Spinal cord (tissue), 10 donors: ENCODE data around the gene KBTBD12. TPM values are rescaled to one million over a fixed set of nuclear protein-coding genes. Genes with fewer than 3 reads are reported as not detected.
"Not testable (repeated sequence)": the region's sequence is repeated elsewhere in the genome, so short reads cannot be mapped to it uniquely, and the experiment has no call there.

Experiments used
- DNase-seq, 6 donors: peaks; one replicate each; pipeline versions ENCODE4 v3.0.0 to v3.0.0-alpha.2; 2013 to 2015; ENCODE audit warnings: low spot score in 6 of 6, low read depth in 4 of 6
- H3K27ac ChIP-seq: one replicate; pipeline ENCODE4 v1.5.1; 2013; ENCODE audit warnings: low read depth, low read length, control low read depth
- H3K27me3 ChIP-seq: one replicate; pipeline ENCODE4 v1.6.1; 2013; ENCODE audit warnings: low read length; ENCODE audit not compliant: control insufficient read depth, insufficient read depth
- H3K36me3 ChIP-seq: one replicate; pipeline ENCODE4 v1.6.1; 2013; ENCODE audit warnings: low read length; ENCODE audit not compliant: control insufficient read depth, insufficient read depth
- H3K4me1 ChIP-seq: one replicate; pipeline ENCODE4 v1.6.1; 2013; ENCODE audit warnings: low read length; ENCODE audit not compliant: control insufficient read depth, insufficient read depth
- H3K4me3 ChIP-seq: one replicate; pipeline ENCODE4 v1.5.1; 2013; ENCODE audit warnings: low read depth, low read length, control low read depth
- H3K9me3 ChIP-seq: one replicate; pipeline ENCODE4 v1.6.1; 2013; ENCODE audit warnings: low read length; ENCODE audit not compliant: control insufficient read depth, insufficient read depth
- WGBS: methylation state at CpG from one replicate; pipeline ENCODE4 v1.1.5; 2013; ENCODE audit warnings: missing lambda C conversion rate; ENCODE audit not compliant: insufficient coverage; 5-methylcytosine and 5-hydroxymethylcytosine counted together
- polyA plus RNA-seq, 2 donors: library from polyadenylated mRNA; unstranded; fragments of 120-200 nt; gene quantifications; one replicate each; pipeline ENCODE4 v1.2.1, GENCODE V29; 2013; ENCODE audit not compliant: insufficient read length in 2 of 2
- total RNA-seq, 2 donors: library from RNA; depleted of rRNA in 1 of 2; stranded (reverse); fragments of 120-200 nt in 1 of 2; fragments of >200 nt in 1 of 2; gene quantifications; one replicate each; pipeline versions ENCODE4 v1.2.3 to v1.2.4, GENCODE V29; 2013 to 2014
- donor health status: healthy.

The KBTBD12 gene
- total and polyA plus RNA-seq, 4 donors: 0.94 to 1.8 (median 1.2) TPM

DNA sequence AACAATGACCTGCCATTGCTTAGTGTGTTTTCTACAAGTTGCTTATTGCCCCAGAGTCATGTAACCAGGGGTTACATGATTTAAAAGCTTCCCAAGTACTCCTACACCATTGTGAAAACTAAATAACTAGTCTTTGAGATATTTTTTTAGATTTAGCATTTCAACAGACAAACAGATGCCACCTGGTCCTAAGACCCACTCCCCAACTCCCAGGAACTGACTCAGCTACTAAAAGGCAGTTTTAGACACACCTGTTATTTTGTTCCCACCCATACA is 28.1 kb upstream of the KBTBD12 start:
- DNase-seq: no peak
- Histone ChIP-seq H3K27ac (no peak overlapping the region), H3K27me3 (no peaks in the 10 kb centered on the region), H3K4me1 (peaks cover 18% of the 10 kb centered on the region), H3K4me3 (no peak overlapping the region), H3K9me3 (no peaks in the 10 kb centered on the region), H3K36me3 (no peaks in the 10 kb centered on the region)

DNA sequence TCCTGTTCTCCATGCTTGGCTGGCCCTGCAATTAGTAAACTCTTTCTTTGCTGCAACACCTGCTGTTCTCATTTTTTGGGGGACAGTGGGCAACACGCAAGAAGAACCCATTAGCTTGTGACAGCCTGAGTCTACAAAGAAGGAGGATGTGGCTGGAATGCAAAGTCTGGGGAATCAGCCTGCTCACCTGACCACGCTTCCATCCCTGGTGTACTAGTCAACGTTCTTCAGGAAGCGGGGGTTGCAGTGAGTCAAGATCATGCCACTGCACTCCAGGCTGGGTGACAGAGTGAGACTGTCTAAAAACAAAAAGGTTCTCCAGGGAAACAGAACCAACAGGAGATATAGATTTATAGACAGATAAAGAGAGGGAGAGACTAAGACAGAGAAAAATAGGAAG is 27.7 kb upstream of the KBTBD12 start:
- no peaks in the 10 kb centered on the region for H3K9me3 ChIP-seq
- no peaks in the 10 kb centered on the region for H3K36me3 ChIP-seq
- H3K27me3 ChIP-seq: no peaks in the 10 kb centered on the region
- peaks cover 18% of the 10 kb centered on the region for H3K4me1 ChIP-seq
- 83% methylated on average over 4 of the region's 4 CpGs for WGBS
- no peak for DNase-seq
- no peak overlapping the region for H3K4me3 ChIP-seq
- H3K27ac ChIP-seq: no peak overlapping the region

DNA sequence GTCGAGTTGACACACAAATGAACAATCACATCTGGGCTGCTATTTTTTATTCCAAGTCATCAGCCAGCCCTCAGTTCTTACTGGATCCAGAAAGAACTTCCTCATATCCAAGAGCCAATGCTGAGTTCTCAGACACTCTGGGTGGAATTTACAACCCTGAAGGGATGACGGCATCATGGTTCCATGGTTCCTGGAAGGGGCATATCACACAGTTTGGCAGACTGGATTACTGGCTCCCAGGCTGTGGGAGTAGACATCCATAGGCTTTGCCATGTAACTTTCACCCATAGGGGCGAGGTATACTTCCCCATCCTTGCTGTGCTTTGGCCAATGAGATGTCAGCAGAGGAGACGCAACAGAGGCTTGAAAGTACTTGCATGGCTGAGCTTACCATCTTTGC is 26.9 kb upstream of the KBTBD12 start:
- H3K4me3 ChIP-seq: no peak overlapping the region
- no peak overlapping the region for H3K27ac ChIP-seq
- 85% methylated on average over 4 of the region's 4 CpGs for WGBS
- peaks cover 18% of the 10 kb centered on the region for H3K4me1 ChIP-seq
- no peaks in the 10 kb centered on the region for H3K27me3 ChIP-seq
- no peaks in the 10 kb centered on the region for H3K9me3 ChIP-seq
- no peaks in the 10 kb centered on the region for H3K36me3 ChIP-seq
- DNase-seq: no peak

DNA sequence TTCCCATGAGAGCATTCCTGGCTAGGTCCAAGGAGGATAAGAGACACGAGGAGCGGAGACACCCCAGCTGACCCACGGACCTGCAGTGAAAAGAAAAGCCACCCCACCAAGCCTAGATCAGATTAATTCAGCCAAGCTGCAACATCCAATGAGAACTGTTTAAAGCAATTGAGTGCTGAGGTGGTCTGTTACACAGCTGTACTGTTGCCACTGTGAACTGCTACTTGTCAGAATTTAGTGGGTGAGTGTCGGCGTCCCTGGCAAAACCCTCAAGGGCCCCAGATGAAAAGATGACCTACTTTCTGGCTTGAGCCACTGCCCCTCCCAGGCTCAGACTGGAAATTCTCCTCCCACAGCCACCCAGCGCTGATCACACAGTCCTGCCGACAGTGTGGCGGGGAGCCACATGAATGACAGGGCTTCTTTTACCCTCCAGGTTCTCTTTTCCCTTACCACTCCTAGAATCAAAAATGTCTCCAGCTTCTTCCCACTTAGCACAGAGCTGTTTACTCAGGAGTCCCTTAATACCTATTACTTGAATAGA is 26.4 kb upstream of the KBTBD12 start:
- Histone ChIP-seq H3K27ac (peak overlapping the region; percentile 8), H3K4me3 (no peak overlapping the region), H3K27me3 (no peaks in the 10 kb centered on the region), H3K9me3 (no peaks in the 10 kb centered on the region), H3K4me1 (peaks cover 18% of the 10 kb centered on the region), H3K36me3 (no peaks in the 10 kb centered on the region)
- peak in 2 of 6 donors; percentile 47 to 71 for DNase-seq
- 52% methylated on average over 8 of the region's 8 CpGs for WGBS

DNA sequence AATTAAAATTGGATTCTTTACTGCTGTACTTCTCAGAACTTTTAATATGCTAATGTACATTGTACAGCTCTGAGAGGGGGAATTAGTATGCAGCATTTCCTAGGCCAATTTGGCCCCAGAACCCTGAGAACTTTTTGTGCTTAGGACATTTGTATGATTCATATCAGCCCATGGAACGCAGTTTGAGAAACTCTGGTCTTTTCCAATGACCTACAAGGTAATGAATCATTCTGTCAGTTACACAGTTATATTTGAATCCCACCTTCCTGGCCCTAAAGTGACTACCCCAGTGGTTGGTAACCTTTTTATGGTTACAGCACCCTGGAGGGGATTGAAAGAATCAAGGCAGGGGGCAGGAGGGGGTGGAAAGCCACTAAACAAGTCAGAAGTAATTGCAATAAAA is 25.6 kb upstream of the KBTBD12 start:
- H3K27ac ChIP-seq: no peak overlapping the region
- H3K9me3 ChIP-seq: no peaks in the 10 kb centered on the region
- H3K4me1 ChIP-seq: peaks cover 18% of the 10 kb centered on the region
- no peaks in the 10 kb centered on the region for H3K36me3 ChIP-seq
- no peak overlapping the region for H3K4me3 ChIP-seq
- WGBS: no CpG with 5 or more reads among the region's 1 CpG
- peak in 2 of 6 donors; percentile 33 to 62 for DNase-seq
- H3K27me3 ChIP-seq: no peaks in the 10 kb centered on the region

DNA sequence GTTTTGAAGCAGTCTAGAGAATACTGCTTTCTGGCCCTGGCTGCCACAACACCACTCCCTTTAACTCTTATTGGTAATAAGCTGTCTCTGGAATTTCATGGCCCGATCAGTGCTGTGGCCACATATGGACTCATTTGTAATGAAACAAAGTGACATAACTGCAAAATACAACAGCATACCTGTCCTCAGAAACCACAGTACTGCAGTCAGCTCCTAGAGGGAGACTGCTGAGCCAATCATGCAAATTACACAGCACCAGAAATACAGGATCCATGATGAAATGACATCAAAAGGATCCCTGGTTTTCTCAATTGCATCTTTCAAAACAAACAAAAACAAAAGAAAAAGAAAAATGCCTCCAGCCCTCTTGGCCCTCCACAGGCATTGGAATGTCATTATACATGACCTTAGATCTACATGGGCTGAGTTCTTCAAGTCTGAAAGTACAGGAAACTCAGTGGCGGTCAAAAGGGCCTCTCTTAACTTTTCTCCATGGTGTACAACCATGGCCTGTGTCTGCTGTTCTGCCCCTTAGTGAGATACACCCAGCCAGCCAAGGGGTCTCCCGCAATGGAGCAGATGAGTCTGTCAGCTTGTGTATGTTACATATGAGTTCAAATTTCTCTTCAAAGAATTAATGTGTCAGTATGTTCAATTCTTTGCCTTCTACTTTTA is 24.9 kb upstream of the KBTBD12 start:
- no peaks in the 10 kb centered on the region for H3K27me3 ChIP-seq
- H3K36me3 ChIP-seq: no peaks in the 10 kb centered on the region
- 100% methylated on average over 1 of the region's 3 CpGs for WGBS
- no peak overlapping the region for H3K4me3 ChIP-seq
- peaks cover 18% of the 10 kb centered on the region for H3K4me1 ChIP-seq
- H3K27ac ChIP-seq: no peak overlapping the region
- no peaks in the 10 kb centered on the region for H3K9me3 ChIP-seq
- peak in 1 of 6 donors; percentile 30 for DNase-seq

DNA sequence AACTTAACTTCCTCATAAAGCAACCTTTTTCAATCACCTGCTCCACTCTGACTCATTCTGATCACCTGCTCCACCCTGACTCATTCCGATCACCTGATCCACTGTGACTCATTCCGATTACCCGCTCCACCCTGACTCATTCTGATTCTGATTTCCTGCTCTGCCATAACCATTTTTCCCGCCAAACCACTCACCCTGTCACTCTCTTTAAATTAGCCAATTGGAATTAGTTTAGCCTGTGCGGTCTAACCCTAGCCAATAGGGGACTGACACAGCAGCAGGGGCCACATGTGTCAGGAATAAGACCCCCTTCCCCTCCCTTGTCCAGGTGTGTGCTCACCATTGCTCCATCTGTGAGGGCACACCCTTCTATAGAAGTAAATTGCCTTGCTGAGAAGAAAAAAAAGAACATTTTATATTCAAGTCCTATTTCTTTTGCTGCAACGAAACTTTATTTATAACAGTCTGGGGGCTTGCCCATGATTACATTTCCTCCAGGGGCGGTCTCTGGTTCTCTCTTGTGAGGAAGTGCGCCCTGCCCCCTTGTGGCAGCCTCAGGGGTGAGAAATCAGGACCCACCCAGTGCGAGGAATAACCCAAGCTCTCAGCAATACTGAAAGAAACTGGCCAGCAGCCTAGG is 24.3 kb upstream of the KBTBD12 start:
- not testable (repeated sequence) for H3K9me3 ChIP-seq, H3K27me3 ChIP-seq, H3K4me3 ChIP-seq, H3K36me3 ChIP-seq, H3K27ac ChIP-seq
- DNase-seq: peak in 2 of 6 donors; percentile 24 to 37
- H3K4me1 ChIP-seq: peaks cover 18% of the 10 kb centered on the region
- WGBS: 89% methylated on average over 6 of the region's 9 CpGs

DNA sequence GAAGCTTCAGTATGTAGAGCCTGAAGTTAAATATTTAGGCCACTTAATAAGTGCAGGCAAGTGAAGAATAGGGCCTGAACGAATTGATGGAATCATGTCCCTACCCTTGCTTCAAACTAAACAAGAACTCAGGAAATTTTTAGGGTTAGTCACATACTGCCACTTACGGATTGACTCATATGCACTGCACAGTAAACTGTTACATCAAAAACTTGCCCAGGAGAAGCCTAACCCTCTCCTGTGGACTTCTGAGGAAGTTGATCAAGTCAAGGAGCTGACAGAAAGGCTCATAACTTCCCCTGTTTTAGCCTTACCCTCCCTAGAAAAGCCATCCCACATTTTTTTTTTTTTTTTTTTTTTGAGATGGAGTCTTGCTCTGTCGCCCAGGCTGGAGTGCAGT is 20.6 kb upstream of the KBTBD12 start:
- no peak for DNase-seq
- no peak overlapping the region for H3K4me3 ChIP-seq
- no peaks in the 10 kb centered on the region for H3K36me3 ChIP-seq
- H3K4me1 ChIP-seq: no peaks in the 10 kb centered on the region
- no peaks in the 10 kb centered on the region for H3K27me3 ChIP-seq
- WGBS: 100% methylated on average over 2 of the region's 3 CpGs
- H3K27ac ChIP-seq: no peak overlapping the region
- H3K9me3 ChIP-seq: no peaks in the 10 kb centered on the region

DNA sequence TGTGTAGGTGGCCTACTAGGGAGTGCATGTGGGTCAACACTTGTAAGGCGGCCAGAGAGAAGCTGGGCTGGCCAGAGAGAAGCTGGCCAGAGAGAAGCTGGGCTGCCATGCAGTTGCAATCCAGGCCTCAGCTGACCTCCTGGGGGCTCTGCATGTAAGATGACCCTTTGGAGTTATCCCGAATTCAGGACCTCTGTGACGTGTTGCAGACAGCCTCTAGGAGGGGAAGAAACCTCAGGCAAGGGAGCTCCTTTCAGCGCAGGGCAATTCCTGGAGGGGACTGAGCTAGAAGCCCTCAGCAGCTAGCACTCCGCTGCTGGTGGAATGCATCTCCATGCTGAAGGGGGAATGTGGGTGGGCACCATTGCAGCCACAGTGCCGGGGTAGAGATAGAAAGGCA is 15.8 kb upstream of the KBTBD12 start:
- WGBS: 85% methylated on average over 6 of the region's 6 CpGs
- DNase-seq: no peak
- Histone ChIP-seq H3K4me3 (no peak overlapping the region), H3K27ac (no peak overlapping the region), H3K4me1 (no peaks in the 10 kb centered on the region), H3K36me3 (no peaks in the 10 kb centered on the region), H3K27me3 (no peaks in the 10 kb centered on the region), H3K9me3 (no peaks in the 10 kb centered on the region)

DNA sequence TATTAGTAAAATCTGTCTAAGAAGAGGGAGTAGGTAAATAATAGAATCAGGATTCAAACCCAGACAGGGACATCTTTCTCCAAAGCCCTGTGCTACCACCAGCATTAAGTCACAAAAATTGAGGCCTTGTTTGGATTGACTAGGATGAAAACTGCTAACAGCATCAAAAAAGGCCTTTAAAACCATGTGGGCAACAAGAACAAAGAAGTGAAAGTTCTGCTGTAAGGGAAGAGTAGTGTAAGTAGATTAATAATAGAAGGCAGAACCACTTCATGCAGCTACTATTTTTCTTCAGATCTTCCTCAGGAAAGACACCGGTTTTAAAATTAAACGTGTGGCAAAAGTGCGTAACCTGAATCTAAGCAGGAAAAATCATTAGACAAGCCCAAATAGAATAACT is 15.3 kb upstream of the KBTBD12 start:
- no CpG with 5 or more reads among the region's 3 CpGs for WGBS
- Histone ChIP-seq H3K9me3 (no peaks in the 10 kb centered on the region), H3K27ac (no peak overlapping the region), H3K27me3 (no peaks in the 10 kb centered on the region), H3K4me3 (no peak overlapping the region), H3K36me3 (no peaks in the 10 kb centered on the region), H3K4me1 (no peaks in the 10 kb centered on the region)
- no peak for DNase-seq
